Ramos (cell line): ENCODE measurements around the gene MCF2.
"Not testable (repeated sequence)": the region's sequence is repeated elsewhere in the genome, so short reads cannot be mapped to it uniquely, and the experiment has no call there.

Experiments used
- in situ Hi-C: fragments of 300-500 bp; cut with MboI; formaldehyde crosslinking; loops from one replicate; pipeline ENCODE4 v1.14.3; 2022; ENCODE audit warnings: low sequenced_read_pairs; ENCODE audit not compliant: unreplicated experiment

Gene MCF2

GRCh38 chrX:139708067-139708466 lies at the start of gene MCF2:
TSS of gene MCF2 (minus strand) at chrX:139708167. CDS start at chrX:139651744, 56,423 bp downstream.
- in situ Hi-C loops, result no loop called here

GRCh38 chrX:139751053-139751452 lies 43.1 kb upstream of the MCF2 start:
- in situ Hi-C loops, result no loop called here

- in situ Hi-C loops, result no loop called here
Observed at GRCh38 chrX:139750390-139750789, 42.4 kb upstream of the MCF2 start.

- in situ Hi-C loops, result no loop called here
Observed at GRCh38 chrX:139739138-139739537, 31.2 kb upstream of the MCF2 start.

- in situ Hi-C loops, result no loop called here
Observed at GRCh38 chrX:139738581-139738980, 30.6 kb upstream of the MCF2 start.

GRCh38 chrX:139736151-139736550 lies 28.2 kb upstream of the MCF2 start:
- in situ Hi-C loops, result no loop called here

GRCh38 chrX:139734996-139735395 lies 27.0 kb upstream of the MCF2 start:
- in situ Hi-C loops, result no loop called here

- in situ Hi-C loops, result no loop called here
Observed at GRCh38 chrX:139725720-139726119, 17.8 kb upstream of the MCF2 start.

- in situ Hi-C loops, result no loop called here
Observed at GRCh38 chrX:139724626-139725025, 16.7 kb upstream of the MCF2 start.

- in situ Hi-C loops, result no loop called here
Observed at GRCh38 chrX:139720979-139721378, 13.0 kb upstream of the MCF2 start.

- in situ Hi-C loops, result no loop called here
Observed at GRCh38 chrX:139720136-139720535, 12.2 kb upstream of the MCF2 start.

- in situ Hi-C loops, result no loop called here
Observed at GRCh38 chrX:139702658-139703057, 5.3 kb downstream of the MCF2 start.

- in situ Hi-C loops, result no loop called here
Observed at GRCh38 chrX:139692908-139693307, 15.1 kb downstream of the MCF2 start.

GRCh38 chrX:139692506-139692849 lies 15.5 kb downstream of the MCF2 start:
- in situ Hi-C loops, result no loop called here

- in situ Hi-C loops, result no loop called here
Observed at GRCh38 chrX:139691843-139692505, 16.0 kb downstream of the MCF2 start.

GRCh38 chrX:139691493-139691842 lies 16.5 kb downstream of the MCF2 start:
- in situ Hi-C loops, result no loop called here

- in situ Hi-C loops, result not testable (repeated sequence)
Observed at GRCh38 chrX:139685175-139685574, 22.8 kb downstream of the MCF2 start.

- in situ Hi-C loops, result no loop called here
Observed at GRCh38 chrX:139680356-139680755, 27.6 kb downstream of the MCF2 start.

GRCh38 chrX:139647597-139647996 lies 60.4 kb downstream of the MCF2 start:
- in situ Hi-C loops, result no loop called here

- in situ Hi-C loops, result no loop called here
Observed at GRCh38 chrX:139642241-139642927, 65.6 kb downstream of the MCF2 start.

GRCh38 chrX:139640259-139640658 lies 67.7 kb downstream of the MCF2 start:
- in situ Hi-C loops, result no loop called here

GRCh38 chrX:139639253-139639652 lies 68.7 kb downstream of the MCF2 start:
- in situ Hi-C loops, result no loop called here
